ENCODE data around the gene DSP.

DNA sequence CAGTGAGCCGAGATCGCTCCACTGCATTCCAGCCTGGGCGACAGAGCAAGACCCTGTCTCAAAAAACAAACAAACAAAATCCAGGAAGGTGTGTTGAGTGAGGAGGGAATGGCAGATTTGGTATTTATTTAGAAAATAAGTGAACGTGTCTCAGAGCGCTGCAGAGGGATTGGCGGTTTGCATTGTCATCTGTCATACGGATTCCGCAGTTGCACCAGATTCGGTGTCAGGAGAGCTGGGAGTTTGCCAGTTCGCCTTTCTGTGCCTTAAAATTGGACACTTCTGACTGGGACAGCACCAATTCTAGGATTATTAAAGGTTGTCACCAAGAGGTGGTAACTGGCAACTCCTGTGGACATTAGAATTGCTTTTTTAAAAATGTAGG lies 49.4 kb downstream of the DSP start:
- TF ChIP-seq, protein P1, sequence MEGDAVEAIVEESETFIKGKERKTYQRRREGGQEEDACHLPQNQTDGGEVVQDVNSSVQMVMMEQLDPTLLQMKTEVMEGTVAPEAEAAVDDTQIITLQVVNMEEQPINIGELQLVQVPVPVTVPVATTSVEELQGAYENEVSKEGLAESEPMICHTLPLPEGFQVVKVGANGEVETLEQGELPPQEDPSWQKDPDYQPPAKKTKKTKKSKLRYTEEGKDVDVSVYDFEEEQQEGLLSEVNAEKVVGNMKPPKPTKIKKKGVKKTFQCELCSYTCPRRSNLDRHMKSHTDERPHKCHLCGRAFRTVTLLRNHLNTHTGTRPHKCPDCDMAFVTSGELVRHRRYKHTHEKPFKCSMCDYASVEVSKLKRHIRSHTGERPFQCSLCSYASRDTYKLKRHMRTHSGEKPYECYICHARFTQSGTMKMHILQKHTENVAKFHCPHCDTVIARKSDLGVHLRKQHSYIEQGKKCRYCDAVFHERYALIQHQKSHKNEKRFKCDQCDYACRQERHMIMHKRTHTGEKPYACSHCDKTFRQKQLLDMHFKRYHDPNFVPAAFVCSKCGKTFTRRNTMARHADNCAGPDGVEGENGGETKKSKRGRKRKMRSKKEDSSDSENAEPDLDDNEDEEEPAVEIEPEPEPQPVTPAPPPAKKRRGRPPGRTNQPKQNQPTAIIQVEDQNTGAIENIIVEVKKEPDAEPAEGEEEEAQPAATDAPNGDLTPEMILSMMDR (IDR thresholded peaks at IDR 0.05), result no peak
- no peak for TF ChIP-seq POLR2A (IDR thresholded peaks at IDR 0.05)
